ENCODE data around the gene LAIR1. TPM values are rescaled to one million over a fixed set of nuclear protein-coding genes. Genes with fewer than 3 reads are reported as not detected.

The LAIR1 gene
- total RNA-seq, 1 experiment from 2014 or later, result 0.37 TPM

GRCh38 chr19:54317108-54317964, 47.4 kb downstream of the LAIR1 start (continued):
- TF ChIP-seq JAZF1 (CRISPR knock-in tag; IDR thresholded peaks at IDR 0.05) (no peak), ZSCAN18 (CRISPR knock-in tag; IDR thresholded peaks at IDR 0.05) (no peak), PRDM15 (CRISPR knock-in tag; IDR thresholded peaks at IDR 0.05) (no peak), NR2C2 (CRISPR knock-in tag; IDR thresholded peaks at IDR 0.05) (no peak), ZMAT4 (CRISPR knock-in tag; IDR thresholded peaks at IDR 0.05) (no peak), AFF4 (CRISPR knock-in tag; IDR thresholded peaks at IDR 0.05; ENCODE audit: borderline replicate concordance) (no peak), ZNF138 (CRISPR knock-in tag; conservative IDR thresholded peaks at IDR 0.05) (no peak), NFATC4 (CRISPR knock-in tag; IDR thresholded peaks at IDR 0.05) (peak; percentile 58; the same call in 1 of the 2 replicates), ATF1 (CRISPR knock-in tag; IDR thresholded peaks at IDR 0.05) (no peak), TP53 (CRISPR knock-in tag; IDR thresholded peaks at IDR 0.05) (no peak), ZNF425 (CRISPR knock-in tag; conservative IDR thresholded peaks at IDR 0.05) (no peak), TCF7 (CRISPR knock-in tag; IDR thresholded peaks at IDR 0.05; ENCODE audit: low read depth) (no peak), FOXP1 (CRISPR knock-in tag; IDR thresholded peaks at IDR 0.05; ENCODE audit: borderline replicate concordance) (0 out of 2 replicates have a peak, but pooled peaks have one; percentile 30)
- TF ChIP-seq, protein P1, sequence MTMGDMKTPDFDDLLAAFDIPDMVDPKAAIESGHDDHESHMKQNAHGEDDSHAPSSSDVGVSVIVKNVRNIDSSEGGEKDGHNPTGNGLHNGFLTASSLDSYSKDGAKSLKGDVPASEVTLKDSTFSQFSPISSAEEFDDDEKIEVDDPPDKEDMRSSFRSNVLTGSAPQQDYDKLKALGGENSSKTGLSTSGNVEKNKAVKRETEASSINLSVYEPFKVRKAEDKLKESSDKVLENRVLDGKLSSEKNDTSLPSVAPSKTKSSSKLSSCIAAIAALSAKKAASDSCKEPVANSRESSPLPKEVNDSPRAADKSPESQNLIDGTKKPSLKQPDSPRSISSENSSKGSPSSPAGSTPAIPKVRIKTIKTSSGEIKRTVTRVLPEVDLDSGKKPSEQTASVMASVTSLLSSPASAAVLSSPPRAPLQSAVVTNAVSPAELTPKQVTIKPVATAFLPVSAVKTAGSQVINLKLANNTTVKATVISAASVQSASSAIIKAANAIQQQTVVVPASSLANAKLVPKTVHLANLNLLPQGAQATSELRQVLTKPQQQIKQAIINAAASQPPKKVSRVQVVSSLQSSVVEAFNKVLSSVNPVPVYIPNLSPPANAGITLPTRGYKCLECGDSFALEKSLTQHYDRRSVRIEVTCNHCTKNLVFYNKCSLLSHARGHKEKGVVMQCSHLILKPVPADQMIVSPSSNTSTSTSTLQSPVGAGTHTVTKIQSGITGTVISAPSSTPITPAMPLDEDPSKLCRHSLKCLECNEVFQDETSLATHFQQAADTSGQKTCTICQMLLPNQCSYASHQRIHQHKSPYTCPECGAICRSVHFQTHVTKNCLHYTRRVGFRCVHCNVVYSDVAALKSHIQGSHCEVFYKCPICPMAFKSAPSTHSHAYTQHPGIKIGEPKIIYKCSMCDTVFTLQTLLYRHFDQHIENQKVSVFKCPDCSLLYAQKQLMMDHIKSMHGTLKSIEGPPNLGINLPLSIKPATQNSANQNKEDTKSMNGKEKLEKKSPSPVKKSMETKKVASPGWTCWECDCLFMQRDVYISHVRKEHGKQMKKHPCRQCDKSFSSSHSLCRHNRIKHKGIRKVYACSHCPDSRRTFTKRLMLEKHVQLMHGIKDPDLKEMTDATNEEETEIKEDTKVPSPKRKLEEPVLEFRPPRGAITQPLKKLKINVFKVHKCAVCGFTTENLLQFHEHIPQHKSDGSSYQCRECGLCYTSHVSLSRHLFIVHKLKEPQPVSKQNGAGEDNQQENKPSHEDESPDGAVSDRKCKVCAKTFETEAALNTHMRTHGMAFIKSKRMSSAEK (CRISPR knock-in tag; IDR thresholded peaks at IDR 0.05; ENCODE audit: borderline replicate concordance), result 0 out of 2 replicates have a peak, but pooled peaks have one; percentile 70
- TF ChIP-seq, protein P2, sequence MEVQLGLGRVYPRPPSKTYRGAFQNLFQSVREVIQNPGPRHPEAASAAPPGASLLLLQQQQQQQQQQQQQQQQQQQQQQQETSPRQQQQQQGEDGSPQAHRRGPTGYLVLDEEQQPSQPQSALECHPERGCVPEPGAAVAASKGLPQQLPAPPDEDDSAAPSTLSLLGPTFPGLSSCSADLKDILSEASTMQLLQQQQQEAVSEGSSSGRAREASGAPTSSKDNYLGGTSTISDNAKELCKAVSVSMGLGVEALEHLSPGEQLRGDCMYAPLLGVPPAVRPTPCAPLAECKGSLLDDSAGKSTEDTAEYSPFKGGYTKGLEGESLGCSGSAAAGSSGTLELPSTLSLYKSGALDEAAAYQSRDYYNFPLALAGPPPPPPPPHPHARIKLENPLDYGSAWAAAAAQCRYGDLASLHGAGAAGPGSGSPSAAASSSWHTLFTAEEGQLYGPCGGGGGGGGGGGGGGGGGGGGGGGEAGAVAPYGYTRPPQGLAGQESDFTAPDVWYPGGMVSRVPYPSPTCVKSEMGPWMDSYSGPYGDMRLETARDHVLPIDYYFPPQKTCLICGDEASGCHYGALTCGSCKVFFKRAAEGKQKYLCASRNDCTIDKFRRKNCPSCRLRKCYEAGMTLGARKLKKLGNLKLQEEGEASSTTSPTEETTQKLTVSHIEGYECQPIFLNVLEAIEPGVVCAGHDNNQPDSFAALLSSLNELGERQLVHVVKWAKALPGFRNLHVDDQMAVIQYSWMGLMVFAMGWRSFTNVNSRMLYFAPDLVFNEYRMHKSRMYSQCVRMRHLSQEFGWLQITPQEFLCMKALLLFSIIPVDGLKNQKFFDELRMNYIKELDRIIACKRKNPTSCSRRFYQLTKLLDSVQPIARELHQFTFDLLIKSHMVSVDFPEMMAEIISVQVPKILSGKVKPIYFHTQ (CRISPR knock-in tag; IDR thresholded peaks at IDR 0.05), result peak; percentile 75; the same call in 1 of the 2 replicates
- TF ChIP-seq, protein P3, sequence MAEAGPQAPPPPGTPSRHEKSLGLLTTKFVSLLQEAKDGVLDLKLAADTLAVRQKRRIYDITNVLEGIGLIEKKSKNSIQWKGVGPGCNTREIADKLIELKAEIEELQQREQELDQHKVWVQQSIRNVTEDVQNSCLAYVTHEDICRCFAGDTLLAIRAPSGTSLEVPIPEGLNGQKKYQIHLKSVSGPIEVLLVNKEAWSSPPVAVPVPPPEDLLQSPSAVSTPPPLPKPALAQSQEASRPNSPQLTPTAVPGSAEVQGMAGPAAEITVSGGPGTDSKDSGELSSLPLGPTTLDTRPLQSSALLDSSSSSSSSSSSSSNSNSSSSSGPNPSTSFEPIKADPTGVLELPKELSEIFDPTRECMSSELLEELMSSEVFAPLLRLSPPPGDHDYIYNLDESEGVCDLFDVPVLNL (CRISPR knock-in tag; IDR thresholded peaks at IDR 0.05; ENCODE audit: borderline replicate concordance, low read depth), result no peak
